Activated CD4-positive, alpha-beta T cell treated with anti-CD3 and anti-CD28 coated beads for 4 hours (primary cell): ENCODE data around the gene RASSF4.

Source experiments
- DNase-seq, 2 donors: peaks; one replicate each; pipeline ENCODE4 v3.0.0-alpha.2; 2020

Gene RASSF4

GRCh38 chr10:44977287-44978212 lies 17.9 kb downstream of the RASSF4 start:
- DNase-seq, result no peak

- no peak for DNase-seq
Measured at GRCh38 chr10:44978213-44978569, 18.6 kb downstream of the RASSF4 start.

DNA sequence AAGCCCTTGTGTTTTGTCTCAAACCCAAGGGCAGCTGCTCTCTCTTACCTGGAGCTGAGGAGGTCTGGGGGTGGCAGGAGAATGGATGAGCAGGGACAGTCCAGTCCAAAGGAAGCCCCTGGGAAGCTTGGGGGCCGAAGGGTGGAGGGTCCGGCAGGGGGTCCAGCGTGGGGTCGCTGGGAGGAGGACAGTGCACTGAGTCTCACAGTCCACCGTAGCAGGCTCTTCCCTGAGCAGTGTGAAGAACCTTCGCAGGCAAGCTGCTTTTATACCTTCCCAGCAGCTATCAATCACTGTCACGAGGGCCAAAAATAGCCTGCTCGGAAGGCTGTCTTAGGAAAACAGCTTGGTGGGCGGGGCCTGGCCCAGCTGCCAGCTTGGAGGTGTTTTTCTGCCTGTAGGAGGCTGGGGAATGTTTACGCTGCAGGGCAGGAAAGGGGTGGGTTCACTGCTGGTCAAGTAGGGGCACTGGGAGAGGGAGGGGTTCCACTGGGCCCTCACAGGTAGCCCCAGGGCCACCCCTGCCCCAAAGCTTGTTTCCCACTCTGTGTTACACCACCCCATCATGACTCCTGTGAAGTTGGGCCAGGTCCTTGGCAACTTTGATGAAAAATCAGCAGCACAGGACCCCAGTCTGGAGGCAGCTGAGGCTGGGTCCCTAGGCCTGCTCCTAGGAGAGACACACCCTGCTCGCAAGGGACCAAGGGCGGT lies 19.1 kb downstream of the RASSF4 start, which contains the start of gene DEPP1:
Gene DEPP1, minus strand, starts transcription at position 240 of the 711 bp plus-strand sequence. CDS start 779 bp downstream, outside the sequence.
- DNase-seq, result no peak

DNA sequence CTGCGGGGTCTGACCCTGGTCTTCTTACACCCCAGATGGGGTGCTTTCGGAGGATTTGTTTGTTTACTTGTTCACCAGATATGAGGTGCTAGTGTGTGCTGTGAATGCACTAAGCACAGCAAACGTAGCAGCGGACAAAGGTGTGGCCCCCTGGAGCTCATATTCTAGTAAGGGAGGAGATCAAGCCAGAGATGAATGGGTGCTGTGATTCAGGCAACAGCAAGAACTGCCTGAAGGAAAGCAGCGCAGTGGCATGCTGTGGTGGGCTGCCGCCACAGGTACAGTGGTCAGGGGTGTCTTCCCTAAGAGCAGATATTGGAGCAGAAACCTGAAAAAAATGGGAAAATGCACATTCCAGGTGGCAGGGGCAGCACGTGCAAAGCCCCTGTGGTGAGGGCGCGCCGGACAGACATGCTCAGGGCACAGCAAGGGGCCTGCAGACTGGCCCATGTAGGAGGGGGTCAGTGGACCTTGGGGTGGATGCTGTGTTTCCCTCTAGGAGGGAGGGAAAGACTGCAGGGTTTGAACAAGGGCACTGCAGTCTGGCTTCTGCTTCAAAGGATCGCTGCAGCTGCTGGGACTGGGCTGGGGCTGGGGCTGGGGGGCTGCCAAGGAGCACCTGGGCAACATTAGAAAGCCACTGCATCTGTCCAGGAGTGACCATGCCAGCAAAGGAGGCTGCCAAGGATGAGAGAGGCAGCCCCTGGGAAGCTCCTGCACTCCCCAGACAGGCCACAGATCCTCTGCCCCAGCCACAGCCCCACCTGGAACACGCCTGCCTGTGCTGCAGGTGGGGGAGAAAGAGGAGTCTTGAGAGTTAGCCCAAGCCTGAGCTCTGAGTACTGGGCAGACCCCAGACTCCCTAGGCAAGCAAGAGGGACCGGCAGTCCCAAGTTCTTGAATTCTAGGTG lies 19.9 kb downstream of the RASSF4 start:
- no peak for DNase-seq

GRCh38 chr10:44980309-44981171 lies 20.9 kb downstream of the RASSF4 start:
- no peak for DNase-seq

DNA sequence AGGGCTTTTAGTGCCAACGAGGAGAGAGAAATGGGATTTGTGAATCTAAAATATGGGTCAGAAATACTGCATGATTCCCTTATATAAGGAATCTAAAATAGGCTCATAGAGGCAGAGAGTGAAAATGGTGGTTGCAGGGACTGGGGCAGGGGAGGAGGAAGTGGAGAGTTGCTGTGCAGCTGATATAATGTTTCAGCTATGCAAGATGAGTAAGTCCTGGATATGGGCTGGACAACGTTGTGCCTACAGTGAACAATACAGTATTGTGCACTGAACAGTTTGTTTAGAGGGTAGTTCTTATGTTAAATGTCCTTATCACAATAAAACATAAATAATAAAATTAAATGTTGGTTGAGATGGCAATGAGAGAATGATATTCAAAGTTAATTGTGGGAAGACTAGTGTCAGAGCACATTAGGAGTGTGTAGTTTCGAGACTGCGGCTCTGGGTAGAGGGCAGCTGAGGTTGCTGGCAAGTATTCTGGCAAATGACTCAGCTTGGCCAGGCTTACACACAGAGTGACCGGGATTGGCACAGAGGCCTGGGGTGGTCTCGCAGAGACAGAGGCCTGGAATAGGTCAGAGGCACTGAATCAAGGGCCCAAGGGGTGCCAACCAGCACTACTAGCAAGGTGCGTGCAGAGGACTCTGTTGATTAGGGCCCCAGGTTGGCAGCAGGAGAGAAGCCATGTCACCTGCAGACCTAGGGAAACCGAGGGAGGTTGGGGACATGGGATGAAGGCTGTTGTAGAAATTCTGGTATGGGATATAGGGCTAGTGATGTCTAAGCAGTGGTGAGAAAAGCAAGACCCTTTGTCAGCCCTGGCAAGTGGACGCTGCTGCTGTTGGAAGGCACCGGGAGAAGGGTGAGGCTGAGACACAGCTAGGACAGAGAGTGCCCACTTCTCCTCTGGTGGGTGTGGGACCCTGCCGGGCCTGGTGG lies 21.8 kb downstream of the RASSF4 start:
- DNase-seq, result no peak

DNA sequence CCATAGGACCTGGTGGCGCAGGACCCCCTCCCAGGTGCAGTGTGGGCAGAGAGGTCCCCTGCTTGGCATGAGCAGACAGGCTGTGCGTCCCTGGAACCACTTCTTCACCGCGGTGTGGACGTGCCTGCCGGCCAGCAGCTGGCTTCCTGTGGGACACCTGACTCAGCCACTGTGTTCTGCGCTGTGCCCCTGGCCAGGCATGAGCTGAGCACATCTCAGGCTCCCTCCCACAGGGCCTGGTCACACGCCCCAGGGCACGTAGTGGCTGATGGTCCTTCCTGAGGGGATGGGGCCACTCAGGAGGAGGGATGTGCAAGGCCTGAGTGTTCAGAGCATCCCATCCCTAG lies 22.5 kb downstream of the RASSF4 start:
- no peak for DNase-seq

GRCh38 chr10:44982496-44982895 lies 22.9 kb downstream of the RASSF4 start:
- no peak for DNase-seq

GRCh38 chr10:44983066-44983894 lies 23.7 kb downstream of the RASSF4 start:
- no peak for DNase-seq

GRCh38 chr10:44983895-44984278 lies 24.3 kb downstream of the RASSF4 start:
- no peak for DNase-seq

DNA sequence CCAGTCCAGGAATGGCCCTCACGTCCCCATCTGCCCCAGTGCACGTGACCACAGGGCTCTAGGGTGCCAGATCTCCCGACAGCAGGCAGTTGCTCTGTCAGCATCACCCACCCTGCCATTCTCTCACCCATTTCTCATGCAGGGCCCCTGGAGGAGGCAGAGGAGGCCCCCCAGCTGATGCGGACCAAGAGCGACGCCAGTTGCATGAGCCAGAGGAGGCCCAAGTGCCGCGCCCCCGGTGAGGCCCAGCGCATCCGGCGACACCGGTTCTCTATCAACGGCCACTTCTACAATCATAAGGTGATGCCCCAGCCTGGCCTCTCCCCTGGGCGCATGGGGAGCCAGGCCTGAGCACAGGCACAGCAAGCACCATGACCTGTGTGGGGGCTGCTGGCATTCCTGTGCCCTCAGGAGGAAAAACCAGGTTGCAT lies 25.1 kb downstream of the RASSF4 start:
- no peak for DNase-seq

DNA sequence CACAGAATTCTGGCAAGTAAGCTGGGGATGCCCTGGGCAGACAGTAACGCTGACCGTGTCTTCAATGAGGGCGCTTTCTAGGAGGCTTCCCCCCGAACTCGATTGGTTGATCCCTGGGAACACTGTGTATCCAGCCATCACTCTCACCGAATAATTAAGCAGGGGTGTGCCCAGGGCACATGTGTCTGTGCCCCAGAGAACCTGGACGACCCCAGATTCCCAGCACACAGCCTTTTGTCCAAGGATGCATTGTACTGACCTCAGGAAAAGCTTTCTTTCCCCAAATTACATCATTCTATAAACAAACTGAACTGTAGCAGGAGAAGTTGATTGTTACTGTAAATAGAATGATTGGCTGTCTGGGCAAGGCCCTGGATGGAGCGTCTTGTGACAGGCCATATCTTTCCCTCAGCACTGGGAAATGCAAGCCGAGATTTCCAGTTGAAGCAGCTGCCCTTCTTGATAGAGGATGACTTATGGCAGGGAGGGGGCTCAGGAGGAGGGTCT lies 25.6 kb downstream of the RASSF4 start:
- DNase-seq, result no peak

GRCh38 chr10:44986179-44986578 lies 26.6 kb downstream of the RASSF4 start:
- no peak for DNase-seq

GRCh38 chr10:44986670-44987069 lies 27.1 kb downstream of the RASSF4 start:
- no peak for DNase-seq

DNA sequence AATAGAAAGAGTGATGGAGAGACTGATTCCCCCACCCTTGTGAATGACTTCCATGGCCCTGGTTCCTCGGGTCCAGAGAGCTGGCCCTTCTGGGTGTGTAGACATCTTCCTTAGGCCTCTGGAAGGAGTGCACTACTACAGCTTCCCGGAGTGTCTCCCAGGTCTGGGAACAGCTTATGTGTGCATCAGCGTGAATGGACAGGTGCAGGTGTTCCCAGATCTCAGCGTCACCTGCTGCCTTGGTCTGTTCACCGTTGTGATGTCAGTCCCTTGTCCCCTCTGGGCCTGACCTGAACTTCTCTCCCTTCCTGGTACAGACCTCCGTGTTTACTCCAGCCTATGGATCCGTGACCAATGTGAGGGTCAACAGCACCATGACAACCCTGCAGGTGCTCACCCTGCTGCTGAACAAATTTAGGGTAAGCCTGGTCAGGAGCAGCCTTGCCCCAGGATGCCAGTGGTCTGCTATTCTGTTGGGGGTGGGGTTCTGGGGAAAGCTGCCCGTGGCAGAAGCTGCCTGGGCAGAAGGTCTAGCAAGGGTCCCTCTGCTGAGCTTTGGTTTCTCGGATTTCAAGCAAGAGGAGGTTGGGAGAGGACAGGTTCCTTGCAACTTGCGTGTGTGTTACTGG lies 29.5 kb downstream of the RASSF4 start:
- no peak for DNase-seq

GRCh38 chr10:44989597-44990301 lies 30.1 kb downstream of the RASSF4 start:
- DNase-seq, result no peak

- DNase-seq, result no peak
Measured at GRCh38 chr10:44990302-44990655, 30.7 kb downstream of the RASSF4 start.

DNA sequence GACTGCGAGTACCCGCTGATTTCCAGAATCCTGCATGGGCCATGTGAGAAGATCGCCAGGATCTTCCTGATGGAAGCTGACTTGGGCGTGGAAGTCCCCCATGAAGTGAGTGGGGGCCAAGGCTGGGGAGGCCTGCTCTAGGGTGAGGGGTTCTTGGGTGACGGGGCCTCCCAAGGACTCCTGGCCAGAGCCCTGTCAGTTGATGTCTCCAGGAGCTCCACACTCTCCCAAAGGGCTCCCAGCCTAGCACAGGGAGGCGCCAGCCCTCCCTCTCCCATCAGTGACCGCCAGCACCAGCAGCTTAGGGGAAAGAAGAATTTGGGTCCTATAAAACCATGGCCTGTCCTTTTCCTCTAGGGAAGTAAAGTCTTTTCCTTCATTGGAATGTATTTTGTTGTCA lies 31.4 kb downstream of the RASSF4 start:
- DNase-seq, result no peak

DNA sequence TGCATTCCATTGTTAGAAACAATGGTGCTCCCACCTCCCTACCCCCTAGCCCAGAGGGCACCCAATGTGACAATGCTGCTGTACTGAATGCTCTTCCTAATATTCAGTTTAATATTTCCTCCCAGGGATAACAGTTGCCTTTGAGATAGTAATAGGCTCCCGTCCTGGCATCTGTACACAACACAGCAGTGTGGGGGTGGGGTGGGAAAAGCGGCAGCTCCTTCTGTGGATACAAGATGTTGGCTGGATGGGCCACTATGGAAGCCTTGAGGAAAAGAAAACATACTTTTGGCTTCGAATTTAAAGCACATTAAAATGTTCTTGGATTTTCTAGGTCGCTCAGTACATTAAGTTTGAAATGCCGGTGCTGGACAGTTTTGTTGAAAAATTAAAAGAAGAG lies 32.0 kb downstream of the RASSF4 start:
- DNase-seq, result no peak
